Renal pelvis (tissue), 4 donors: ENCODE data around the gene ITIH3. TPM values are rescaled to one million over a fixed set of nuclear protein-coding genes. Genes with fewer than 3 reads are reported as not detected.
A peak's percentile ranks its signal among the peaks of the same experiment; 100 is the strongest.

Experiments used
- DNase-seq: peaks from one replicate; pipeline ENCODE4 v3.0.0-alpha.2; 2013
- polyA plus RNA-seq, 3 donors: library from polyadenylated mRNA; unstranded; fragments of 120-200 nt; gene quantifications; one replicate each; pipeline ENCODE4 v1.2.1, GENCODE V29; 2013; ENCODE audit not compliant: insufficient read length in 3 of 3

ITIH3 gene
- polyA plus RNA-seq, 3 donors = 5.5 to 9.5 (median 5.7) TPM

DNA sequence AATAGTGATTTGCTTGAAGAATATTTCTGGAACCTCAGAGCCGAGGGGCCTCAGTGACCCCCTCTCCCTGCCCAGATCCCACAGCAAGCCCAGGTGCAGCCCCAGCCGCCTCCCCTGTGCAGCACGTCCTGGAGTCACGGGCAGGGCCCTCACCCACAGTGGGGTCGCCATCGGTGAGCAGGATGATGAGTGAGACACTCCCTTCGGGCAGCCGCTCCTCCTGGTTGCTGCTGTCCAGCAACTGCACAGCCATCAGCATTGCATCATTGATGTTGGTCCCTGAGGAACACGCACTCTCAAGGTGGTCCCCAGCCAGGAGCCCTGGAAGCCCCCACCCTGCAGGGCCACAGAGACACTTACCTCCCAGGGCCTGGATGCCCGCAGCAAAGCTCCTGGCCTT is 29.4 kb downstream of the ITIH3 start:
- no peak for DNase-seq

DNA sequence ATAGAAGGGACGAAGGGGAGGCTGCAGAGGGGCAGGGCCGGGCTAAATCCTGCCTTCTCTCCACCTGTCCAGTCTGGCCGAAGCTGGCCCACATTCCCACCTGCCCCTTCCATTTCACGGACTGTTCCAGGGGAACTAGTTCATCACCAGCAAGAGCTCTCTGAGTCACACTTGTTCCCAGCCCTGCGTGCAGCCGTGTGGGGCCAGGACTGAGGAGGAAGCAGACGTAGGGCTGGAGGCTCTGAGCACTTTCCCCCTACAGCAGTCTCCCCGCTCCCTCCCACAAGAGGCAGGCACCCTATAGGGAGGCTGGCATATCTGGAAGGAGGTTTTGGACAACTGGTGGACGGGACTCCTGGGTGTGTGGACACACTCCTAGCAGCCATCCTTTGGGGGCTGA is 32.8 kb downstream of the ITIH3 start:
- no peak for DNase-seq

DNA sequence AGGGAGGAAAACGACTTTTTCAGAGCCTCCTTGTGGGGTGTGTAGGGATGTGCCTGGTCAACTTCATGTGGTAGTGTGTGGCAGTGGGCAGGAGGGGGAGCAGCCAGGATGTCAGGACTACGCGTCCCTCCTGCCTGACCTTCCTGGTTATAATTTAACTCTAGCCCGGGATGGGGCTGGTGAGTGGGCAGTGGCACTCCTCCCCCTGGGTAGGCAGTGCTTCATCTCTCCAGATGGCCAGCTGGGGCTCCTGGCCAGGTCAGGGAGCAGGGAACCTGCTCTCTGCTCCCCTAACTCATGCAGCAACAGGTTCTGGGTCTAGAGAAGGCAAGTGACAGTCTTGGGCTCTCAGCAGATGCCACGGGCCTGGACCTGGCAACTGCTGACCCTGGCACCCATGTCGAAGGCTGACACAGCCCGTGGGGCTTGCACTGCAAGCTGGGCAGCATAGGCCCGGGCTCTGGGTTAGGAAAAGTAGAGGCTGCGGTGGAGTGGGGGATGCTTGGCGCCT is 33.3 kb downstream of the ITIH3 start:
- peak; percentile 22 for DNase-seq

DNA sequence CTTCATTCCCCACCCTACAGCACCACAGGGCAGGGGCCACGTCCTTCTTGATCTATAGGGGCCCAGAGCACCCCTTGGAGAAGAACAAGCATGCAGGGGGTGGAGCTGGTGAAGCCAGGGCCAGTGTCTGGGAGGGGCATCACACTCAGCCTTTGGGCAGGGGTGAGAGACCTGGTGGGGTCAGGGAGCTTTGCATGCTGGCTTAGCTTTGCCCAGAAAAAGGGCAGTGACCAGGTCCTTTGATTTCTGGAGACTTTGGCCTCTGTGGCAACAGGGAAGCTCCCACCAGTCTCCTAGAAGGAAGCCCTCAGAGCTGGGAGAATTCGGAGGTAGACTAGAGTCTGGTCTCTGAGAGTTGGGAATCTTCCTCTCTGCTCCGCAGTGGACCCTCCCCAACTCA is 34.9 kb downstream of the ITIH3 start:
- DNase-seq = no peak

DNA sequence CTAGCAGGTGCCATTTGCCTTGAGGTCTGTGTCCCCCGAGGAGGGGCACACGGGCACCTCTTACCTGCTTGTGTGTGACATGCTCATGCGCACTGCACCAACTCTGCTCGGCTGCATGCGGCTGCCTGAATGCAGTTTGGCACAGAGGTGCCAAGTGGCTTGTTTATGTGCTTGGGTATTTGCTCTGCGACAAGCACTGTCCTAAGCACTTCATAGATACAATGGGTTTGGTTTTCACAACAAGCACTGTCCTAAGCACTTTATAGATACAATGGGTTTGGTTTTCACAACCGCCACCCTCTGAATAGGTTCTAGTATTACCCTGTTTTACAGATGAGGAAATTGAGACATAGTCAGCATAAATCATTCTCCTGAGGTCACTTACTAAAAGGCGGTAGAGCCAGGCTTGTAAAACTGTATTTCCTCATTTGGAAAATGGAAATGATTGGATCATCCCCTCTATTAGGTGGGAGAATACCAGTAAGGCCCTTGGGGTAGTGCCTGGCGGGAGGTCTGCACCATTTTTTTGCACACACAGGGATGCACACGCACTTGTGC is 35.4 kb downstream of the ITIH3 start:
- DNase-seq = no peak

DNA sequence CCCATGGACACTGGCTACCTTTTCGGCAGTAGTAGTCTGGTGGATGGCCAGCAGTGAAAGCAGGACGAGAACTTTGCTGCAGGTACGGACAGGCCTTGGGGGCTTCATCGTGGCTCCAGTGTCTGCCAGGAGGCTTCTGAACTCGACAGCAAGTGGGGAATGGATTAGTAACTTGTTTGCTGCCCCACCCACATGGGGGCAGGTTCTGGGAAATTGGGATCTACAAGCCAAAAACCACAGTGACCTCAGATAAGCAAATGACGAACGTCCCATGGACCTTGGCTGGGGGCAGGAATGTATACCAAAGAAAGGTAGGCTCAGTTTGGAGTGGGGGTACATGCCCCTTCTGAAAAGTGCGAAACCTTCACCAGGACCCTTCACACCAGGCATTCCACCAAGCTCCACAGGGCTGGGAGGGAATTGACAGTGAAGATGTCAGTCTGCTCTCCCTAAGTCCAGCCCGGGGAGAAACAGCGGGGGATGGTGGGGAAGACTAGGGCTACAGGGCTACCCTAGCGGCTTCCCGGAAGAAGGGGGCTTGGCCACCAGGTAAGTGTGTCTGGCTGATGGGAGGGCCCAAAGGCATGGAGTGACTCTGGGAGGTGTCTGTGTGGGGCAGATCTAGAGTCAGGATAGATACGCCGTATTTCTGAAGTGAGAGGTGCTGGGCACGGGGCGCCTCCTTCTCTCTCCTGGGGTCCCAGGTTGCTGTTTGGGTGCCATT is 36.1 kb downstream of the ITIH3 start, which contains the start of gene ITIH4:
TSS of gene ITIH4 (minus strand) at position 138 of the 724 bp plus-strand sequence. CDS start at position 108, 30 bp downstream.
- DNase-seq = no peak

DNA sequence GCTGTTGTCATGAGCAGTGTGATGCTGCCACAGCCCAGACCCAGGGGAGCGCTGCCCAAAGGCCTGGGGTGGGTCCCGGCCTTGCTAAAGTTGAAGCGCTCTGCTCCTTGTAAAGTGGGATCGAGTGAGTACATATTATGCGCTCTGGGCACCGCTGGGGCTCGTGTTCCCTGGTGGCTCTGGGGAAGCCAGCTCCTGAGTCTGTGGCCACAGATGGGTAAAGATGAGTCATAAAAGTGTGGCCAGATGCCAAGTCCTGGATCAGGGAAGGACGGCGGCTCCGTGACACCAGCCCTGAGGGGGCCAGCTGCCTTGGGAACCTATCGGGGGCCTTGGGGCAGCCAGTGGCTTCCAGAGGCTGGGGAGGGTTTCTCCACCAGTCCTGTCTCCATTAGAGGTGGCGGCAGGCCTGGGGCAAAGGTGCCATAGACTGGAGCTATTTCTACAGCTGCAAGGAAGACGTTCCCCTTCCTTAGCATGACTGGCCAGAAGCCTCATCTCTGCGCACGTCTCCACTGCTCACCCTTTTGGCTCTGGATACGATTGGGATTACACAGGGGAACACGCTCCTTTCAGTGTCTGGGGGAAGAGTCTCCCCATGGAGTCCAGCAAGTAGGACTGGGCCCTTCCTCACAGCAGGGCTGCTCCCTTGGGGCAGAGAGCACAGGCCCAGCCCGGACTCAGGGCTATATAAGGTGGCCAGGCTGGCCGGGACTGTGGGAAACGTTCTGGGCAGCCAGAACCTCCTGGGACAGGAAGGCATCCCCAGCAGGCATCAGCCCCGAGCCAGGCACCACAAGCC is 37.1 kb downstream of the ITIH3 start:
- no peak for DNase-seq

DNA sequence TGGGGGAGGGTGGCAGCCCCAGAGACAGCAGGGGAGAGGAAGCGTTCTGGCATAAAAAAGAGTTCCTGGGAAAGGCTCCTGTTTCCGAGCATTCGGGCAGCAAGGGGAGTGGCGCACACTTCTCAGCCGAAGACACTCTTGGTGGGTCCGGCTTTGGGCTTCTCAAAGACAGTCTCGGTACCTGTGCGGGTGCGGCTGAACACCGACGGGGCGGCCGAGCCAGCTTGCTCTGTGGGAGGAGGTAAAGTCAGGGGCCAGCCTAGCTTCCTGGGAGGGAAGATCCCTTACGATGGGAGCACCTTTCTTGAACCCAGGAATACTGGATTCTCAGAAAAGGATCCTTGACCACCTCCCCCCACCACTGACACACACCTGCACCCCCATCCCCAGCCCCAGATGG is 38.6 kb downstream of the ITIH3 start:
- DNase-seq = no peak

DNA sequence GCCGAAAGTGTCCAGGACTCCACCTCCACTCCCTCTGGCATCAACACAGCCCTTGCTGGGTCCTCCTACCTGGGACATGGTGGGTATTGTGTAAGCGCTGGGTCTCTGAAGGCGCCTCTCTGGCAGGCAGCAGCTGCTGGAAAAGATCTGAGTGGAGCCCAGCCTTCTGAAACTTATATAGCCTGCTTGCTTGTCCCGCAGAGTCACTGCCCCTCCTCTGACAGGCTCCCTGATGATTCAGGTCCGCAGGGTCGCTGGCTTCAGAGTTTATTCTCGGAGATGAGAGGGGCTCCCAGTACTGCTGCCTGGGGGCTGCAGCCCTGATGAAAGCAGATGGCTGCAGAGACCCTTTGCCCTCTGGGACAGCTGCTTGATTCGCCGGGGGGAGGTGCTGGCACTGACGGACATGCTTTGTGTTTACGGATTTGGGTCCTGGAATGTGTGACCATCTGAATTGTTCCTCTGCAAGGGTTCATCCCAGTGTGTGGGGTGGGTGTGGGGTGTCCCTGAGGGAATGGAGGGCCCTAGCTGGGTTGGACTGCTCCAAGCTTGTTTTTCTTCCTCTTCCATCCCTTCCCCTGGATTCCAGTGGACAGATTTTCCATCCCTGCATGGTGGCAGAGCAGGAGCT is 40.4 kb downstream of the ITIH3 start, which contains the start of gene MUSTN1:
TSS of gene MUSTN1 (minus strand) at position 149 of the 631 bp plus-strand sequence. CDS start at position 78, 71 bp downstream.
- DNase-seq = no peak

DNA sequence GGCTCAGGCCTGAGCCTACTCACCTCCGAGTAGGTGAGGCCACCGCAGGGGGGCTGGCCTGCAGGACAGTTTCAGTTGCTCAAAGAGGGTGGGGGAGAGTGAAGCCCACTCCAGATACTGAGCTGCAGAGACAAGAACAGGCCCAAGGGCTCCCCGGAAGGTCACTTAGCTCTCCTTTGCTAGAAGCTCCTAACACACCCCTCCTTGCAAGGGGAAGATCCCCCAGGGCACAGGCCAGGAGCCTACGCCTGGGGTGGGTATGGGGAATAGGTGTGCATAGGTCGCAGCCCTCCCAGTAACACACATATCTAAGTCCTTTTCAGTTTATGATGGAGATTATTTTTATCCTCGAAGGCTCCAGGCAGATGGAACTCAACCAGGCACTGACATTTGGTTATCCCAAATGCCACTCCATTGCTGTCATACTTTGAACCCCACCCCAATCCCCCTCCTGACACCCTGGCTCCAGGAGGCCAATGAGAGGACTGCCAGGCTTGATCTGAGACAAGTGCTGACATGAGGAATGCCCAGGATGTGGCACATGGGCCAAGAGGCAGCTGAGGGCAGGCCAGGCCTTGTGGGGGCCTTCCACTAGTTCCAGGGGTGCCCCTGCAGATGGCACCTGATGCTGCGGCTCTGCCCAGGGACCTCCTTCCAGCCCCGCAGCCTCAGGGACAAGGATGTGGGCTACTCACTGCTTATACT is 41.3 kb downstream of the ITIH3 start:
- DNase-seq = no peak

DNA sequence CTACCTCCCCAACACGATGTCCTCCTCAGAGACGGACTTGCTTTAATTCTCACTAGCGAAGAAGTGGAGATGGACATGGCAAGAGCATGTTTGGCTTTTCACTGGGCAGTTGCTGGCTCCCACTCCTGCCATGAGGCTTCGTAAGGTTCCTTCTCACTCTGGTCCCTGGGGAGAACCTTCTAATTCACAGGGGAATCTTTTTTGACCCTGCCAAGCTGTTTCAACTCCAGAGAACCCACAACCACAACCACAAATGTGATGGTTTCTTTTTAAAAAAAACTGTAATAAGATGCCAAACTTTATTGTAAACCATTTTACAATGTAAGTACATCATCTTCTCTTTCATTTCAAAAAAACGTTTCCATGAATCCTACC is 41.9 kb downstream of the ITIH3 start:
- DNase-seq = no peak

DNA sequence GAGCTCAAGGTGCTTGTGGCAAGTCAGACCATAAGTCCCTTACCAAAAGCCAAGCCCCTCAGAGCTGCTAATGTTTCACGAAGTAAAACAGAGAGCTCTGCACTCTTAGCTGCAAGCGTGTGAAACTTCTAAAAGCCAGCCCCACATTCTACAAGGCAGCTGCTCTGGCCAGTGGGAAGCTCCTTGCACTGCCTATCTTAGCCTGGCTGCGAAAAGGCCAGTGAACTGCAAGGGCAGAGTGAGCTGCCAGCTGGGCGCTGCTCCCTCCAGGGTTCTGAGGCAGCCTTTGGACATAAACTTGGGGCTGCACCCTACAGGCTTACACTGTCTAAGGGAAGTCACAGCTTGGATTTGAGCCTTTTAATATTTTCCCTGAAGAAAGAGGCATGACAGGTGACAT is 42.4 kb downstream of the ITIH3 start:
- DNase-seq = no peak

DNA sequence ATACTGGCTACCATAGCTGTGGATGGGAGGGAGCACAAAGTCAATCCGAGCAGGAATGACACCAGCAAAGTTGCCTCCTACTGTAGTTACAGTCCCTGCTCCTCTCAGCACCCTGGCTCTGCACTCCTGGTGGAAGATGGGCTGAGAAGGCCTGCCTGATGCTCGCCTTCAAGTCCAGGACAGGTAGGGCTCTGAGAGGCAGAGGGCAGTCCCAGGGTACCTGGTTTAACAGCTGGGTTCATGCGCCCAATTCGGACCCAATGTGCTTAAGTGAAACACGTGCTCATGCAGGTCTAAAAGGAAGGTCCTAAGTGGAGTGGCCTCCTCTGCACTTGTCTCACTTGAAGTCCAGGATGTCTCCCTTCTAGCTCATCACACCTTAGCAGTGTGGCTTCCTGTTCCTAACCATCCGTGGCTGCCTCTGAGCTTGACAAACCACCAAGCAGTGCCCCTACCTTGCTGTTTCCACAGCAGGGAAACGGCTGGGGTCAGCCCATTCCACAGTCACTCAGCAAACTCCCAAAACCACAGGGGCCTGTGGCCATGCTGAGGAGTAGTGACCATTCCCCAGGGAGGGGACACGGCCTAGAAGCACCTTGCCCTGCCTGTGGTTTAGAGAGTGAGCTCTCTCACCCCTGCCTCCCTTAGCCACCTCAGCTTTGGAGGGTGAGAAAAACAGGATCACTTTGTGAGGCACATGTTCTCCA is 44.1 kb downstream of the ITIH3 start:
- no peak for DNase-seq

DNA sequence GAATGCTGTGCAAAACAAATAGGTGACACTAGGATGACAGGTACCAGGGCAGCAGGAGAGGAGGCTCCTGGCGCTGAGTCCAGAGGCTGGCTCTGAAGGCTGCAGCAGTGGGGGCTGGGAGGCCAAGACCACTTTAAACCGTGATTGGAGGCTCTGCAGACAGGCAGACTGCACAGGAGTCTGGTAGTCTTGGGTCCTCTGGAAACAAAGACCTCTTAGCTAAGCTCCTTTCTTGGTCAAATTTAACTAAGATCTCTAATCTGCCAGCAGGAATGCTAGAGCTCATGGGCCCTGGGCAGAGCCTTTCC is 44.6 kb downstream of the ITIH3 start:
- DNase-seq = no peak

DNA sequence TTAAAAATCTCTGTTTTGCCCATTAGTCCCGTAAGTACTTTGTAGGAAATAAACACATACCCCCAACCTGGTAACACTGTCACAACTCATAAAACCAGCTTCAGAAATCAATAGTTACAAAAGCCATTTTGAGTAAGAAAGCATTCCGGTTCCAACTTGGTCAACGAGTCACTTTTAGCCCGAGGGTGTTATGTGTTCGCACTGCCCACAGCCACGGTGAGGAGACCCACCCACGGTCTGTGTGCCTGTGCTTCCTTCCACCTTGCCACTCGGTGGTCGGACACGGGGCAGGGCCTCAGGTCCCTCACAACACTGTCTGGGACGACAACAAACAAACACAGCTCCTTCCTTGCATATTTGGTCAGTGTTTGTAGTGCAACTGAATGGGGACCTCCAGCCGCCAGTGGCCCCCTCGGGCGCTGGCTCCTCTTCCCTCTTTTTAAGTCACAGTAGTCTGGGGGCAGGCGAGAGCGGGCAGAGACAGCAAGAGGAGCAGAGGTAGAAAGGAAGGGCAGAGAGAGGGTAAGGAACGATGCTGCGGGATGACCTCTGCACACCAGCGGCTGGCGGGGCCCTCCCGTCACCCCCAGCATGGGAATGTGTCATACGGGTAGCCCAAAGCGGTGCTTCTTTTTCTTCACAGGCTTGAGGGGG is 45.4 kb downstream of the ITIH3 start:
- no peak for DNase-seq

DNA sequence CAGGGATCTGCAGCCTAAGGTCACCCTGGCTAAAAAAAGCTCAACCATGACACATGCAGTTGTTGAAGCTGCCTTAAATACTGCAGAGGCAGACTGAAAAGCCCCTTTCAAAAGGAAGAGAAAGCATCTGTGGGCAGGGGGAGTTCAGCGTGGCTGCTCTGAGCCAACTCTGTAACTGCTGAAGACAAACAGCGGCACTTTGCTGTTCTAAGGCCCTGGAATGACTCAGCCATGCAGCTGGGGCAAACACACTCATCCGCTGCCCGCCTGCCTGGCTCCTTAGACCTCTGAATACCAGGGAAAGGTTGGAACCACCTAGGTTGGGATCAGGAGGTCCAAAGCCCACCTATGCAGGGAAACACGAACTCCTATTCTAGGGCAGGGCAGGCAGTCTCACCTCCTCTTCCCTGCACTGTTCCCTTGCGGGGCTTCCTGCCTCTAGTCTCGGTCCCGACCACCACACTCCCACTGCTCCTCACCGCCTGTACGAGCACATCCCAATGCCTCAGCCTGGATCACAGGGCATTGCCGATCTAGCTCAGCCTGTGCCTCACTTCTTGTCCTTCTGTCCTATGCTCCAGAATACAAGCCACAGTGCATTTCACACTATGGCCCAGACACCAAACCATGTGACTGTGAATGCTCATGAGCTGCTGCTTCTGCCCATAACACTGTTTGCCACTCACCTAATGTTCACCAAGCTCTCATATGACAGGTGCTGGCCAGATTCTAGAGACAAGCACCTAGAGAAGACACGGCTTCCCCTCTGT is 46.8 kb downstream of the ITIH3 start:
- DNase-seq = no peak

DNA sequence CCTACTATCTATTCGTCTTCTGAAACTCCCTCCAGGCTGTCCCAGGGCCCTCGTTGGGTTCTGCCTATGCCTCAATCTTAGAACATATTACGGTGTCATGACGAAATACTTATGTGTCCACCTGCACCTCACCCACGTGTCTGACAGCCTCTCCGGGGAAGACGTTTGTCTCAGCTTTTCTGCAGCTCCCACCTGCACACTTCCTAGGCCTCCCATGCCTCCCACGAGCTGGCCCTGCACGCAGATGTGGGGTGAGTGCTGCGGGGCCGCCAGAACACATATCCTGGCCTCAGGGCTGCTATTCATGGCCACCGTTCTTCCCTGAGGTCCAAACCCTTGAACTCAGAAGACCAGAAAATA is 47.4 kb downstream of the ITIH3 start:
- DNase-seq = no peak

DNA sequence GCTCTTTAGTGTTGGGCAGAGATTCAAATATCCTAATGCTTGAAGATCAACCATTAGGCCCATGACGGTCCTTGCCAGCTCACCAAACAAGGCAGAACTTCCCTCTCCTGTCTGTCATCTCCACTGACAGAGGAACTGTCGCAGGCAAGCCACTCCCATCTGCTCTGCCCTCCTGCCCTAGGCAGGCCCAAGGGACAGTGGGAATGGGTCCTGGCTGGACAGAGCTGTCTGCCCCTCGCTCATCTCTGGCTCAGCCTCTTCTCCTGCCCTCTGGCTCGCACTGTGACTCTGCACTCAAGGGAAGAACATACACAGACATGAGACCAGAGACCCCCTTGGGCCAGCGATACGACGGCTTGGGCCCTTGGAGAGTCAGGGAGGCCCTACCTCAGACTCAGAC is 47.8 kb downstream of the ITIH3 start:
- no peak for DNase-seq

DNA sequence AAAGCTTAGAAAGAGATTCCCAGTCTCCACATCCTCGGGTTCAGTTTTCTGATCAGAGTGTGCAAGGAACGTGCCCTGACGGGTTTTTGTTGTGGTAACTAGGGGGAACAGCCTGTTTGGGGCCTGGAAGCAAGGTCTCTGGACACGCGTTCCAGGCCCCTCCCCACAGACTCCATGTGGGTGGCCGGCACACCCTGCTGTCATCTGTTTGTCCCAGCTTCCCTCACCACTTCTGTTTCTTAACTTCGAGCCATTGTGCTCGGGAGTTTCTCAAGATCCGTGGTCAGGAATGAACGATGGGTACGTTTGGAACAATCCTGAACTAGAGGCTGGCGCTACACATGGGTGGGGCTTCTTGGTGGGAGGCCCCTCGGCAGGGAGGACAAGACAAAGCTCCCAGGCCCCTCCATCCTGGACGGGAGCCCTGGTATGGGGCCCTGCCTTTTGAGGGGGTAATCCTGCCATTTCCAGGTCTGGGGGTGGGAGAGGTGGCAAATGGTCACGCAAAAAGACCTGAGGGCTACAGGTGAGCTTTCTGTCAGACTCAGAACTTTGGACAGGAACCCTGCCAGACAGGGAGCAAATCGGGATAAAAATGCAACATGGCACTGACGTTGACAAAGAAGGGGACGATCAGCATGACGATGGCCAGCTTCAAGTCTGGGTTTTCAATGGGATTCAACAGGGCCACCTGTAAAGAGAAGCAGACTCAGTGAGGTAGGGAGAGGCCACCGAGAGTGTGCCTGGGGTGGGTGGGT is 48.7 kb downstream of the ITIH3 start:
- DNase-seq = no peak
